Kidney epithelial cell (primary cell): ENCODE results near the gene PDZD8. TPM values are rescaled to one million over a fixed set of nuclear protein-coding genes. Genes with fewer than 3 reads are reported as not detected.
"Not testable (repeated sequence)": the region's sequence is repeated elsewhere in the genome, so short reads cannot be mapped to it uniquely, and the experiment has no call there.

Experiments used
- DNase-seq: peaks from one replicate; pipeline ENCODE4 v3.0.0-alpha.2; 2010; ENCODE audit warnings: low read depth
- H3K27me3 ChIP-seq: 2 replicates; pipeline ENCODE4 v1.6.0; 2011; ENCODE audit warnings: low read length; ENCODE audit not compliant: control insufficient read depth, insufficient read depth
- H3K36me3 ChIP-seq: 2 replicates; pipeline ENCODE4 v1.5.1; 2011; ENCODE audit warnings: low read length; ENCODE audit not compliant: control insufficient read depth, insufficient read depth
- H3K4me3 ChIP-seq: 2 replicates; pipeline ENCODE4 v1.5.1; 2011; ENCODE audit warnings: low read depth, mild to moderate bottlenecking, control low read depth, low read length
- CTCF ChIP-seq: IDR thresholded peaks from 2 replicates; pipeline ENCODE4 v1.5.1; 2011; ENCODE audit warnings: mild to moderate bottlenecking, moderate library complexity, low read length, control low read depth, inconsistent platforms; ENCODE audit not compliant: insufficient read depth, poor library complexity, severe bottlenecking
- total RNA-seq: library from RNA; depleted of rRNA; stranded (reverse); fragments of >200 nt; gene quantifications from 2 replicates; pipeline ENCODE4 v1.2.3, GENCODE V29; 2015

Gene PDZD8
- total RNA-seq, 1 donor from 2014 or later: 84.7 TPM

GRCh38 chr10:117299435-117299834 lies 75.8 kb downstream of the PDZD8 start:
- Histone ChIP-seq H3K27me3 (no peaks in the 10 kb centered on the region), H3K36me3 (no peaks in the 10 kb centered on the region), H3K4me3 (no peak overlapping the region)
- TF ChIP-seq CTCF: no peak
- no peak for DNase-seq

- no peak for TF ChIP-seq CTCF
- no peaks in the 10 kb centered on the region for H3K36me3 ChIP-seq
- DNase-seq: no peak
These were observed 77.0 kb downstream of the PDZD8 start for GRCh38 chr10:117298219-117298618.

GRCh38 chr10:117294735-117295134 lies 80.5 kb downstream of the PDZD8 start:
- TF ChIP-seq CTCF: no peak
- no peak overlapping the region for H3K4me3 ChIP-seq
- H3K36me3 ChIP-seq: no peaks in the 10 kb centered on the region
- no peak for DNase-seq
- H3K27me3 ChIP-seq: no peaks in the 10 kb centered on the region

More at GRCh38 chr10:117298219-117298618, 77.0 kb downstream of the PDZD8 start:
- Histone ChIP-seq H3K4me3 (no peak overlapping the region), H3K27me3 (no peaks in the 10 kb centered on the region)

- TF ChIP-seq CTCF: no peak
- Histone ChIP-seq H3K27me3 (no peaks in the 10 kb centered on the region), H3K4me3 (no peak overlapping the region), H3K36me3 (no peaks in the 10 kb centered on the region)
- no peak for DNase-seq
These were observed 81.1 kb downstream of the PDZD8 start for GRCh38 chr10:117294039-117294645.

- H3K27me3 ChIP-seq, DNase-seq, H3K4me3 ChIP-seq, H3K36me3 ChIP-seq: not testable (repeated sequence)
These were observed 84.4 kb downstream of the PDZD8 start for GRCh38 chr10:117290872-117291271.

GRCh38 chr10:117284716-117285494 lies 90.3 kb downstream of the PDZD8 start:
- Histone ChIP-seq H3K36me3 (no peaks in the 10 kb centered on the region), H3K4me3 (no peak overlapping the region), H3K27me3 (no peaks in the 10 kb centered on the region)
- TF ChIP-seq CTCF: no peak
- no peak for DNase-seq
